ENCODE data around the gene TRMO. TPM values are rescaled to one million over a fixed set of nuclear protein-coding genes. Genes with fewer than 3 reads are reported as not detected.
"Not testable (repeated sequence)": the region's sequence is repeated elsewhere in the genome, so short reads cannot be mapped to it uniquely, and the experiment has no call there.

TRMO gene
- total and polyA plus RNA-seq, 2 experiments from 2014 or later, result 10.5 to 13.0 TPM

GRCh38 chr9:97959585-97959984 lies 37.3 kb upstream of the TRMO start:
- Histone ChIP-seq H3F3A (ENCODE audit: insufficient read depth) (peaks cover 16% of the 10 kb centered on the region), H3K9ac (peak overlapping the region; percentile 19; the same call in 1 of the 2 replicates), H3K4me3 (no peak overlapping the region), H3K27ac (peak overlapping the region; percentile 48; the same call in 1 of the 2 replicates), H2AFZ (peak overlapping the region; percentile 66; the same call in 1 of the 2 replicates), H3K79me2 (ENCODE audit: insufficient read depth) (no peaks in the 10 kb centered on the region), H3K9me2 (ENCODE audit: insufficient read depth) (no peaks in the 10 kb centered on the region), H3K4me2 (ENCODE audit: unreplicated experiment) (no peak overlapping the region), H4K20me1 (ENCODE audit: insufficient read depth) (no peaks in the 10 kb centered on the region), H3K27me3 (replicated peaks; ENCODE audit: insufficient read depth) (no peaks in the 10 kb centered on the region), H3K9me3 (ENCODE audit: low read depth) (no peaks in the 10 kb centered on the region), H3K4me1 (ENCODE audit: insufficient read depth) (peaks cover 10% of the 10 kb centered on the region), H3K36me3 (ENCODE audit: low read depth) (no peaks in the 10 kb centered on the region)
- in situ Hi-C loops (cut with MboI), result no loop called here
- DNase-seq, result no peak
- no peak for TF ChIP-seq EZH2phosphoT487 (IDR thresholded peaks at IDR 0.05; ENCODE audit: insufficient read depth, low read depth)
- no peak for TF ChIP-seq EZH2 (IDR thresholded peaks at IDR 0.05; ENCODE audit: insufficient read depth, poor library complexity, severe bottlenecking)

GRCh38 chr9:97958812-97959511 lies 36.7 kb upstream of the TRMO start:
- H3K4me2 ChIP-seq (ENCODE audit: unreplicated experiment), result peak overlapping the region; percentile 25
- no peak overlapping the region for H3K4me3 ChIP-seq
- 56 to 59% methylated on average over 5 of the region's 5 CpGs for WGBS, 2 experiments (ENCODE audit: low coverage in 1 of 2, low lambda C conversion rate in 2 of 2, missing lambda C conversion rate in 2 of 2)
- H3K27ac ChIP-seq, result peak overlapping the region; percentile 48
- no peaks in the 10 kb centered on the region for H4K20me1 ChIP-seq (ENCODE audit: insufficient read depth)
- H3K9me2 ChIP-seq (ENCODE audit: insufficient read depth), result no peaks in the 10 kb centered on the region
- DNase-seq, result peak; percentile 80
- no peaks in the 10 kb centered on the region for H3K9me3 ChIP-seq (ENCODE audit: low read depth)
- peaks cover 10% of the 10 kb centered on the region for H3K4me1 ChIP-seq (ENCODE audit: insufficient read depth)
- TF ChIP-seq EZH2phosphoT487 (IDR thresholded peaks at IDR 0.05; ENCODE audit: insufficient read depth, low read depth), result no peak
- no peak for TF ChIP-seq EZH2 (IDR thresholded peaks at IDR 0.05; ENCODE audit: insufficient read depth, poor library complexity, severe bottlenecking)
- H3K9ac ChIP-seq, result peak overlapping the region; percentile 19; the same call in 1 of the 2 replicates
- in situ Hi-C loops (cut with MboI), result no loop called here
- H3K79me2 ChIP-seq (ENCODE audit: insufficient read depth), result no peaks in the 10 kb centered on the region
- H2AFZ ChIP-seq, result peak overlapping the region; percentile 66
- peaks cover 16% of the 10 kb centered on the region for H3F3A ChIP-seq (ENCODE audit: insufficient read depth)
- no peaks in the 10 kb centered on the region for H3K36me3 ChIP-seq (ENCODE audit: low read depth)
- H3K27me3 ChIP-seq (replicated peaks; ENCODE audit: insufficient read depth), result no peaks in the 10 kb centered on the region

GRCh38 chr9:97956331-97956730 lies 34.0 kb upstream of the TRMO start:
- Histone ChIP-seq H3K4me3 (no peak overlapping the region), H3K79me2 (ENCODE audit: insufficient read depth) (no peaks in the 10 kb centered on the region), H3K27ac (no peak overlapping the region), H2AFZ (no peak overlapping the region), H3K36me3 (ENCODE audit: low read depth) (no peaks in the 10 kb centered on the region), H3K27me3 (replicated peaks; ENCODE audit: insufficient read depth) (0 out of 2 replicates have a peak, but pooled peaks cover 8% of the 10 kb centered on the region), H3K4me2 (ENCODE audit: unreplicated experiment) (no peak overlapping the region), H3K9me2 (ENCODE audit: insufficient read depth) (no peaks in the 10 kb centered on the region), H3K9me3 (ENCODE audit: low read depth) (no peaks in the 10 kb centered on the region), H3K9ac (no peak overlapping the region), H3F3A (ENCODE audit: insufficient read depth) (peaks cover 16% of the 10 kb centered on the region), H3K4me1 (ENCODE audit: insufficient read depth) (peaks cover 10% of the 10 kb centered on the region), H4K20me1 (ENCODE audit: insufficient read depth) (no peaks in the 10 kb centered on the region)
- in situ Hi-C loops (cut with MboI), result no loop called here
- no peak for TF ChIP-seq EZH2phosphoT487 (IDR thresholded peaks at IDR 0.05; ENCODE audit: insufficient read depth, low read depth)
- TF ChIP-seq EZH2 (IDR thresholded peaks at IDR 0.05; ENCODE audit: insufficient read depth, poor library complexity, severe bottlenecking), result no peak
- no peak for DNase-seq

- no peak for TF ChIP-seq EZH2 (IDR thresholded peaks at IDR 0.05; ENCODE audit: insufficient read depth, poor library complexity, severe bottlenecking)
- no peak for TF ChIP-seq EZH2phosphoT487 (IDR thresholded peaks at IDR 0.05; ENCODE audit: insufficient read depth, low read depth)
- H2AFZ ChIP-seq, result no peak overlapping the region
- peaks cover 23% of the 10 kb centered on the region for H3K27me3 ChIP-seq (replicated peaks; ENCODE audit: insufficient read depth)
- no peaks in the 10 kb centered on the region for H3K79me2 ChIP-seq (ENCODE audit: insufficient read depth)
- H4K20me1 ChIP-seq (ENCODE audit: insufficient read depth), result no peaks in the 10 kb centered on the region
- H3K4me2 ChIP-seq (ENCODE audit: unreplicated experiment), result no peak overlapping the region
- in situ Hi-C loops (cut with MboI), result no loop called here
- H3K27ac ChIP-seq, result no peak overlapping the region
- H3K4me1 ChIP-seq (ENCODE audit: insufficient read depth), result peaks cover 10% of the 10 kb centered on the region
- H3K36me3 ChIP-seq (ENCODE audit: low read depth), result no peaks in the 10 kb centered on the region
- H3K9ac ChIP-seq, result no peak overlapping the region
- peaks cover 13% of the 10 kb centered on the region for H3F3A ChIP-seq (ENCODE audit: insufficient read depth)
- peak; percentile 38 for DNase-seq
- no peaks in the 10 kb centered on the region for H3K9me2 ChIP-seq (ENCODE audit: insufficient read depth)
- no peak overlapping the region for H3K4me3 ChIP-seq
- no peaks in the 10 kb centered on the region for H3K9me3 ChIP-seq (ENCODE audit: low read depth)
Observed at GRCh38 chr9:97954550-97954989, 32.3 kb upstream of the TRMO start.

GRCh38 chr9:97950873-97951272 lies 28.6 kb upstream of the TRMO start:
- H3K36me3 ChIP-seq (ENCODE audit: low read depth); H3K9me2 ChIP-seq (ENCODE audit: insufficient read depth); H2AFZ ChIP-seq; H3K9me3 ChIP-seq (ENCODE audit: low read depth); H3K79me2 ChIP-seq (ENCODE audit: insufficient read depth); in situ Hi-C loops (cut with MboI); H3K9ac ChIP-seq; DNase-seq; H3F3A ChIP-seq (ENCODE audit: insufficient read depth); H3K4me3 ChIP-seq; H3K4me1 ChIP-seq (ENCODE audit: insufficient read depth); H4K20me1 ChIP-seq (ENCODE audit: insufficient read depth); H3K4me2 ChIP-seq (ENCODE audit: unreplicated experiment); H3K27ac ChIP-seq: not testable (repeated sequence)
- peaks cover 27% of the 10 kb centered on the region for H3K27me3 ChIP-seq (replicated peaks; ENCODE audit: insufficient read depth)
- WGBS, 2 experiments (ENCODE audit: low coverage in 1 of 2, low lambda C conversion rate in 2 of 2, missing lambda C conversion rate in 2 of 2), result 75 to 76% methylated on average over 5 of the region's 5 CpGs

GRCh38 chr9:97947094-97947493 lies 24.8 kb upstream of the TRMO start:
- H4K20me1 ChIP-seq (ENCODE audit: insufficient read depth); H3K36me3 ChIP-seq (ENCODE audit: low read depth); H3K79me2 ChIP-seq (ENCODE audit: insufficient read depth); H3K4me2 ChIP-seq (ENCODE audit: unreplicated experiment); H3K4me1 ChIP-seq (ENCODE audit: insufficient read depth); H2AFZ ChIP-seq; H3K4me3 ChIP-seq; DNase-seq; H3K9me3 ChIP-seq (ENCODE audit: low read depth); H3F3A ChIP-seq (ENCODE audit: insufficient read depth); H3K27ac ChIP-seq; H3K9ac ChIP-seq; in situ Hi-C loops (cut with MboI); H3K9me2 ChIP-seq (ENCODE audit: insufficient read depth): not testable (repeated sequence)
- peaks cover 43% of the 10 kb centered on the region for H3K27me3 ChIP-seq (replicated peaks; ENCODE audit: insufficient read depth)
- 42 to 57% methylated on average over 2 of the region's 2 CpGs for WGBS, 2 experiments (ENCODE audit: low coverage in 1 of 2, low lambda C conversion rate in 2 of 2, missing lambda C conversion rate in 2 of 2)

- H3K9ac ChIP-seq; H3K9me3 ChIP-seq (ENCODE audit: low read depth); H3K27ac ChIP-seq; H3F3A ChIP-seq (ENCODE audit: insufficient read depth); in situ Hi-C loops (cut with MboI); H3K36me3 ChIP-seq (ENCODE audit: low read depth); DNase-seq; H2AFZ ChIP-seq; H3K79me2 ChIP-seq (ENCODE audit: insufficient read depth); H3K4me2 ChIP-seq (ENCODE audit: unreplicated experiment); H3K4me1 ChIP-seq (ENCODE audit: insufficient read depth); H3K4me3 ChIP-seq; H4K20me1 ChIP-seq (ENCODE audit: insufficient read depth); H3K9me2 ChIP-seq (ENCODE audit: insufficient read depth): not testable (repeated sequence)
- peaks cover 52% of the 10 kb centered on the region for H3K27me3 ChIP-seq (replicated peaks; ENCODE audit: insufficient read depth)
- whole genome bisulfite sequencing, 2 experiments (ENCODE audit: low coverage in 1 of 2, low lambda C conversion rate in 2 of 2, missing lambda C conversion rate in 2 of 2), result 48 to 54% methylated on average over 2 of the region's 2 CpGs
Observed at GRCh38 chr9:97945470-97945869, 23.2 kb upstream of the TRMO start.

Measured in GM23248 (cell line).